ENCODE measurements around the gene EEF1G.
"Not testable (repeated sequence)": the region's sequence is repeated elsewhere in the genome, so short reads cannot be mapped to it uniquely, and the experiment has no call there.

The EEF1G gene

GRCh38 chr11:62573592-62574362 is at the start of gene EEF1G:
EEF1G (minus strand) TSS chr11:62573891; CDS start chr11:62573842, 49 bp downstream.
- peak; percentile 100 for DNase-seq

DNA sequence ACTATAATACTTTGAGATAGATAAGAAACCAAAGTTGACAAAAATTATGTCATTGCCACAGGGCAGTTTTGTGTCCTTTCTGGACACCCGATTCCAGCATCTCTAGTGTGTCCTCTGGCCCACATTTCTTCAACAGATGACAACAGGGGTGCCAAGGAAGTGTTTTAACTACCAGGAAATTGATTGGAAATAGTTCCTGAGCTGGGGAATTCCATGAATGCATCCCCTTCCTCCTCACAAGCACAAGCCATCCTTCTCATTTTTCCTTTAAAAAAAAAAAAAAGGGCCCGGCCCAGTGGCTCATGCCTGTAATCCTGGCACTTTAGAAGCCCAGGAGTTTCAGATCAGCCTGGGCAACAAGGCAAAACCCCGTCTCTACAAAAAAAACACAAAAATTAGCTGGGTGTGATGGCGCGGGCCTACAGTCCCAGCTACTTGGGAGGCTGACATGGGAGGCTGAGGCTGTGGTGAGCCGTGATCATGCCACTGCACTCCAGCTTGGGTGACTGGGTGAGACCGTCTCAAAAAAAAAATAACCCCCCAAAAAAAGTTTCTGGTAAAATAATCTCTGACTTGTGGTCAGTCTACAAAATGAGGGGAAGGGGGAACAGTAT is 48.9 kb upstream of the EEF1G start:
- no peak for DNase-seq

DNA sequence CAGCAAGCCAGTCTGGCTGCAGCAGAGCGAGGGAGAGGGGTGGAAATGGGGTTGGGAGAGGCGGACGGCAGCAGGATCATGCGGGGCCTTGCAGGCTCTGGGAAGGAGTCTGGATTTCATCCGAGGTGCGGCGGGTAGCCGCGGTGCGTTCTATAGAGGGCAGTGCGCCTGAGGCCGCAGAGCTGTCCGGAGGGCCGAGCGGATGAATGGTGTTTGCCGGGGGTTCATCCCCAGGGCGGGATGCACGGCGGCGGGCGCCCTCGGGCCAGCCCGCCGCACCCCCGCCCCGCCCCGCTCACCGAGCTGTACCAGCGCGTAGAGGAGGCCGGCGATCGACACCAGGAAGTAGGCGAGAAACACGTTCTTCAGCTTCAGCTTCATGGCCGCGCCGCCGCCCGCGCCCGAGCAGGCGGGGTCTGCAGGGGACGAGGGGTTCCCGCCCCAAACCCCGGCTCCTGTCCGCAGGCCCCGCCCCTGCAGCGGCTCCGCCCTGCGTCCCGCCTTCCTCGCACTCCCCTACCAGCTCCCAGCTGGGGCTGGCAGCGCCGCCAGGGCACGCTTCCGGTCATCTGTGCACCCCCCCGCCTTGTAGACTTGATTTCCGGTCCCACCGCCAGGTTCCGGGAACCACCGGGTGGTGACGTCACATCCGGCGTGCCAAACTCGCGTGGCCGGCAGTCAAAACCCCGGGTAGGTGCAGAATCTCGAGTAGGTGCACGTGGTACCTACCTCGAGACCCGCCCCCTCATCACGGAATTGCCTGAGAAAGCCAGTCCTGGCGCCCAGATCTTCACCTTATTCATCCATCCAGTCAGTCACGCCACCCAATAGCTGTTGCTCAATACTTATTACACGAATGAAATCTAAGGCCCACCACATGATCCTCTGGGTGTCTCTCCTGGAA is 48.1 kb upstream of the EEF1G start, which contains the start of gene B3GAT3:
TSS of gene B3GAT3 (minus strand) at position 420 of the 904 bp plus-strand sequence. CDS start at position 381, 39 bp downstream.
- DNase-seq: peak; percentile 98

DNA sequence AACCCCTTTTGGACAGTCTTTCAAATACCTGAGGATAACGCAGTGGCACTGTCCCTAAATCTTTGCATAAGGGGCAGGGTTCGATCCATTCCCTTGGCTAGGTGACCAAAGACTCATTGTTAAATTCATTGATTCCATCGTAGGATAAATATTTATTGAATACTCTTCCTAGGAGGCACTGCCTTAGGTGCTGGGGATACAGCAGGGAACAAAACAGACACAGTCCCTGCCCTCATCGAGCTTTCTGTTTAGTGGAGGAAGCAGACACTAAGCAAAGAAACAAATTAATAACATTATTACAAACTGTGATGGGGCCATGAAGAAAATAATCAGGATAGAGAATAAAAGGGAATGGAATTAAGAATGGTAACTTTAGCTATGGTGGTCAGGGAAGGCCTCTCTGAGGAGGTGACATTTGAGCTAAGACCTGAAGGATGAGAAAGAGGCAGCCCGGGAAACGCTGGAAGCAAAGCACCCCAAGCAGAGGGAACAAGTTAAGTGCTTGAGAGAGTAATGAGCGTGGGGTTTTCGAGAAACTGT is 47.4 kb upstream of the EEF1G start:
- DNase-seq: peak; percentile 30

DNA sequence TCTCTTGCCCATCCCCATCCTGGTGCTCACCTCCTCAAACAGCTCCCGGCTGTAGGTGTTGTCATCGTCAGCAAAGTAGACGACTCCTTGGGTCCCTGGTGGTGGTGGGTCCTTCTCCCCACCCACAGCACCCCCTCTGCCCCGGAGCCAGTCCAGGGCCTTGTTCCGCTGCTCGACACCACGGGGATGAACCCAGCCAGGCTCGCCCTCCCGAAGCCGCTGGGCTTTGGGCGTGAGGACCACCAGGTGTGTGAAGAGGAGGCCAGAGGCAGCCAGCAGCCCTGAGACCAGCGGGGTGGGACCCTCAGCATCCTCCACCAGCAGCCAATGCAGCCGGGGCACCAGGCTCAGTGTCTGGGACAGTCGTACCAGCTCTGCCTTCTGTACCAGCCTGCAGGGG is 43.3 kb upstream of the EEF1G start:
- not testable (repeated sequence) for DNase-seq

DNA sequence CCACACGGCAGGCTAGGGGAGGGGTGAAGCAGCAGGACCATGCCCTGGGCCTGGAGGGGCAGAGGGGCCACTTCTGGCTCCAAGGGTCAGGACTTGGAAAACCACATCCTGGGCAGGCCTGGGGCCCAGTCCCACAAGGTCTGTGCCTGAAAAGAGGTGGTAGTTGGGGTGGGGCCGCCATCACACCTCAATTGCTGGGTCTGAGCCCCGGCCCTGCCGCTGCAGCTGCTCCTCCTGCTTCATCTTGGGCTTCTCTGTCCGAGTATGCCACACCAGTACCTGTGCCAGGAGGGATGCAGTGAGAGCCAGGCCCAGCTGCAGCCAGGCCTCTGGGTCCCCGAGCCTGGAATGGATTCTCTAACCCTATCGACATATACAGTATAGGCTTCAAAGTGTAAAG is 41.8 kb upstream of the EEF1G start:
- DNase-seq: no peak

DNA sequence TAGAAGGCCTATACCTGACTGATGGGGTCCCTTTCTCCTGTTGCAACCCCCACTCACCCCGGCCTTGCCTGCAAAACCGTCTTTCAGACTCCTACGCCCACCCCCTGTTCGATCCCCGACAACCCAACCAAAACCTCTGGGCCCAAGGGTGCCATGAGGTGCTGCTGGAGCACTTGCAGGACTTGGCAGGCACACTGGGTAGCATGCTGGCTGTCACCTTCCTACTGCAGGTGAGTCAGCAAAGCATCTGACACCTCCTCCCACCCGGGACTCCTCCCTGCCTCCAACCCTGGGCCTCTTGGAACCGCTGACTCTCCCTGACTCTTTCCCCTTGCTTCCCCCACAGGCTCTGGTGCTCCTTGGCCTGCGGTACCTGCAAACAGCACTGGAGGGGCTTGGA is 40.6 kb upstream of the EEF1G start:
- DNase-seq: no peak

- no peak for DNase-seq
Observed at GRCh38 chr11:62613291-62613778, 39.6 kb upstream of the EEF1G start.

GRCh38 chr11:62612366-62613290 is 38.9 kb upstream of the EEF1G start, which contains the start of the genes EML3 and ROM1:
EML3 (minus strand) TSS chr11:62612775; CDS start chr11:62612457, 318 bp downstream.
ROM1 (plus strand) TSS chr11:62613257; CDS start chr11:62613282, 25 bp downstream.
- peak; percentile 64 for DNase-seq

GRCh38 chr11:62611705-62612365 is 38.1 kb upstream of the EEF1G start:
- DNase-seq: peak; percentile 29

- no peak for DNase-seq
Observed at GRCh38 chr11:62610814-62611704, 37.4 kb upstream of the EEF1G start.

DNA sequence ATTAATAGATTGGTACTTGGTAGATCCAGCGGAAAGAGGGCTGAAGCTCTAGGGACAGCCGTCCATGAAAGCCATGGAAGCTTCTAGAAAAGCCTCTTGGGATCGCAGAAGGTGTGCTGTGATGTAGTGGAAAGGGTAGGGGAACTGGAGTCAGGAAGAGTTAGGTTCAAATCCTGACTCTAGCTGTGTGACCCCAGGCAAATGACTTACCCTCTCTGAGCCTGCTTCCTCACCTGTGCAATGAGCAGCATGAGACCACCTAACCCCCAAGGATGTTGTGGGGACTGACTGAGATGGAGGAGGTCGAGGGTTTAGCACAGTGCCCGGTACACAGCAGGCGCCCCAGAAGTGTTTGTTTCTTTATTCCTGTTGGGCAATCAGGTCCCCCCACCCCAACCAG is 36.7 kb upstream of the EEF1G start:
- no peak for DNase-seq

DNA sequence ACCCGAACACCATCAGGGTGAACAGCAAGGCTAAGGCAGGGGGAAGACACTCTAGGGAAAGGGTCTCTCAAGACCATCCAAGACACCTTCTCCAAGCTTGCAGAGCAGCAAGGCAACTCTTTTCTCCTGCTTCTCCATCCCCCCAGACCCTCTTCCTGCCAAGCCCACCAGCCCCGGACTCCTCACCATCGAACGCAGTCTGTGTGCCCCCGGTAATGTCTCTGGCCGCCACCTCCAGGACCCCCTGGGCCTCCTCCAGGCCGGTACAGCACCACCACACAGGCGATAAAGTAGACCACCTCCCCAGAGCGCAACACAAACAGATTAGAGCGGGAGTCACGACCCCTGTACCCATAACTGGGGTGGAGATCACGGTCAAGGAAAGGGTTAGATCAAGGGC is 35.1 kb upstream of the EEF1G start:
- no peak for DNase-seq

DNA sequence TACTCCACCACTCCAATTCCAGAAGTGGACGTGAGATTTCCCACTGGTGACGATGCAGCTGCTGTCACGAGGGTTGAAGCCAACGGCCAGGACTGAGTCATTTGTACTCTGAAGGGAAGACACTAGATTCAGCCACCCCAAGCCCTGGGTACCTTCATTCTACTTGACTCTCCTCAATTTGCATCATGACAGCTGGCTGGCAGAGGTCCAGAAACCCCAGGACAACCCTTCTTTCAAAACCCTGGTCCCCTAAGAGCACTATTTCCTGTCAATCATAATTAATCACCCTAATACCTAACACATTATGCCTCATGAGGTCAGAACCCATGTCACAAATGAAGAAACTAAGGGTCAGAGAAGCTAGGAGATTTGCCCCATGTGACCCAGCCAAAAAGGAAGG is 34.0 kb upstream of the EEF1G start:
- DNase-seq: peak; percentile 75

DNA sequence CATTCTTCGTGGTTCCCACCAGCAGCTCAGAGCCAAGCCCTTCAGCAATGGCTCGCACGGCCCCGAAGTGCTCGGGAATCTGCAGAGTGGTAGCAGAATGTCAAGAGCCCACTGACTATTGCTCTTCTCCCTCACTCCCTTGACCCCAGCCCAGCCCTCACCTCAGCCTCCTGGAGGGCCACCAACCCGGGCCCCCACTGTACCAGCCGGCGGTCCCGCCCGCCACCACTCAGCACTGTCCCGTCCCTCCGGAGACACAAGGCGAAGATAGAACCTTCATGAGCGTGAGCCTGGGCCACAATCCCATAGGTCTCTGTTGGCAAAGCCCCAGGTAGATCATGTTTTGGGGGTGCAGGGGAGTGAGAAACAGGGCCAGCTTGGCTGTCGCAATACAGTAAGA is 32.2 kb upstream of the EEF1G start:
- DNase-seq: no peak

- no peak for DNase-seq
Observed at GRCh38 chr11:62605467-62605866, 31.8 kb upstream of the EEF1G start.

GRCh38 chr11:62604460-62605120 is 30.9 kb upstream of the EEF1G start:
- DNase-seq: no peak

DNA sequence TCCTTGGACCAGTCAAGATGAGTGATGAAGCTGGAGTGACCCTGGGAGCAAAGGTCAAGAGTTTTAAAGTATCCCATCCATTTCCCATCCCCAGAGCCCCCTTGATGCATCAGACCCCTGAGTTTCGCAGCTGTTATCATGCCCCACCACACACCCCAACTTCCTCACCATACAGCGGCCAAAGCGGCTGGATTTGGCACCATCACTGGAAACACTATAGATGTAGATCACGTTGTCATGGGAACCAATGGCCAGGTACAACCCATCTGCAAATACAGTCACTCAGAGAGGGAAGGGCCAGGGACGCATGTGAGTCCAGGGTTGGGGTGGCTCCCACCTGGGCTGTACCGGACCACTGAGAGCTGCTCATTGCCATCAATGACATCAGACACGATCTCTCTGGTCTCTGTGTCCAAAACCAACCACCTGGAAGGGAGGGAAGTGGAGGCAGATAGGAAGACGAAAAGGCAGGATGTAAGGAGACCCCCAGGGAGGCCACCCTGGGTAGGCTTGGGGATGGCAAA is 30.1 kb upstream of the EEF1G start:
- DNase-seq: no peak

GRCh38 chr11:62603072-62603408 is 29.3 kb upstream of the EEF1G start:
- no peak for DNase-seq

Data from MV-4-11 (cell line).